ENCODE results near the gene HOXD12.

The HOXD12 gene

GRCh38 chr2:176105078-176105729, 5.6 kb downstream of the HOXD12 start:
- Histone ChIP-seq H3K4me2 (ENCODE audit: low read length) (no peak overlapping the region), H3K36me3 (ENCODE audit: insufficient read depth, low read length) (no peaks in the 10 kb centered on the region), H3K27me3 (ENCODE audit: insufficient read depth, low read length) (no peaks in the 10 kb centered on the region), H3K79me2 (ENCODE audit: insufficient read depth, low read length) (no peaks in the 10 kb centered on the region), H3K9ac (ENCODE audit: low read length) (no peak overlapping the region), H3K27ac (ENCODE audit: low read depth, low read length, poor library complexity, severe bottlenecking) (no peak overlapping the region), H4K20me1 (ENCODE audit: insufficient read depth, low read length) (no peaks in the 10 kb centered on the region), H3F3A (ENCODE audit: insufficient read depth, low read length) (no peaks in the 10 kb centered on the region), H3K4me1 (ENCODE audit: insufficient read depth, low read length, severe bottlenecking) (peaks cover 5% of the 10 kb centered on the region), H3K9me2 (ENCODE audit: low read depth, low read length) (no peaks in the 10 kb centered on the region), H3K9me3 (ENCODE audit: low read length) (no peaks in the 10 kb centered on the region), H2AFZ (ENCODE audit: low read length) (no peak overlapping the region), H3K4me3 (ENCODE audit: low read depth, low read length, poor library complexity, severe bottlenecking) (no peak overlapping the region)
- TF ChIP-seq, protein P1, sequence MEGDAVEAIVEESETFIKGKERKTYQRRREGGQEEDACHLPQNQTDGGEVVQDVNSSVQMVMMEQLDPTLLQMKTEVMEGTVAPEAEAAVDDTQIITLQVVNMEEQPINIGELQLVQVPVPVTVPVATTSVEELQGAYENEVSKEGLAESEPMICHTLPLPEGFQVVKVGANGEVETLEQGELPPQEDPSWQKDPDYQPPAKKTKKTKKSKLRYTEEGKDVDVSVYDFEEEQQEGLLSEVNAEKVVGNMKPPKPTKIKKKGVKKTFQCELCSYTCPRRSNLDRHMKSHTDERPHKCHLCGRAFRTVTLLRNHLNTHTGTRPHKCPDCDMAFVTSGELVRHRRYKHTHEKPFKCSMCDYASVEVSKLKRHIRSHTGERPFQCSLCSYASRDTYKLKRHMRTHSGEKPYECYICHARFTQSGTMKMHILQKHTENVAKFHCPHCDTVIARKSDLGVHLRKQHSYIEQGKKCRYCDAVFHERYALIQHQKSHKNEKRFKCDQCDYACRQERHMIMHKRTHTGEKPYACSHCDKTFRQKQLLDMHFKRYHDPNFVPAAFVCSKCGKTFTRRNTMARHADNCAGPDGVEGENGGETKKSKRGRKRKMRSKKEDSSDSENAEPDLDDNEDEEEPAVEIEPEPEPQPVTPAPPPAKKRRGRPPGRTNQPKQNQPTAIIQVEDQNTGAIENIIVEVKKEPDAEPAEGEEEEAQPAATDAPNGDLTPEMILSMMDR (IDR thresholded peaks at IDR 0.05; ENCODE audit: low read length) = no peak
- no peak for TF ChIP-seq EZH2 (IDR thresholded peaks at IDR 0.05; ENCODE audit: borderline replicate concordance, low read length)

GRCh38 chr2:176105730-176106580, 6.4 kb downstream of the HOXD12 start:
- no peaks in the 10 kb centered on the region for H3F3A ChIP-seq (ENCODE audit: insufficient read depth, low read length)
- H3K79me2 ChIP-seq (ENCODE audit: insufficient read depth, low read length) = no peaks in the 10 kb centered on the region
- H3K4me2 ChIP-seq (ENCODE audit: low read length) = peak overlapping the region; percentile 34; the same call in 1 of the 2 replicates
- no peaks in the 10 kb centered on the region for H3K36me3 ChIP-seq (ENCODE audit: insufficient read depth, low read length)
- TF ChIP-seq, protein P1 (IDR thresholded peaks at IDR 0.05; ENCODE audit: low read length) = no peak
- TF ChIP-seq EZH2 (IDR thresholded peaks at IDR 0.05; ENCODE audit: borderline replicate concordance, low read length) = no peak
- no peak overlapping the region for H3K9ac ChIP-seq (ENCODE audit: low read length)
- peak overlapping the region; percentile 13 for H3K4me3 ChIP-seq (ENCODE audit: low read depth, low read length, poor library complexity, severe bottlenecking)
- no peak overlapping the region for H2AFZ ChIP-seq (ENCODE audit: low read length)
- H3K27ac ChIP-seq (ENCODE audit: low read depth, low read length, poor library complexity, severe bottlenecking) = no peak overlapping the region
- H4K20me1 ChIP-seq (ENCODE audit: insufficient read depth, low read length) = no peaks in the 10 kb centered on the region
- H3K9me3 ChIP-seq (ENCODE audit: low read length) = no peaks in the 10 kb centered on the region
- H3K27me3 ChIP-seq (ENCODE audit: insufficient read depth, low read length) = no peaks in the 10 kb centered on the region
- no peaks in the 10 kb centered on the region for H3K9me2 ChIP-seq (ENCODE audit: low read depth, low read length)
- peaks cover 5% of the 10 kb centered on the region for H3K4me1 ChIP-seq (ENCODE audit: insufficient read depth, low read length, severe bottlenecking)

DNA sequence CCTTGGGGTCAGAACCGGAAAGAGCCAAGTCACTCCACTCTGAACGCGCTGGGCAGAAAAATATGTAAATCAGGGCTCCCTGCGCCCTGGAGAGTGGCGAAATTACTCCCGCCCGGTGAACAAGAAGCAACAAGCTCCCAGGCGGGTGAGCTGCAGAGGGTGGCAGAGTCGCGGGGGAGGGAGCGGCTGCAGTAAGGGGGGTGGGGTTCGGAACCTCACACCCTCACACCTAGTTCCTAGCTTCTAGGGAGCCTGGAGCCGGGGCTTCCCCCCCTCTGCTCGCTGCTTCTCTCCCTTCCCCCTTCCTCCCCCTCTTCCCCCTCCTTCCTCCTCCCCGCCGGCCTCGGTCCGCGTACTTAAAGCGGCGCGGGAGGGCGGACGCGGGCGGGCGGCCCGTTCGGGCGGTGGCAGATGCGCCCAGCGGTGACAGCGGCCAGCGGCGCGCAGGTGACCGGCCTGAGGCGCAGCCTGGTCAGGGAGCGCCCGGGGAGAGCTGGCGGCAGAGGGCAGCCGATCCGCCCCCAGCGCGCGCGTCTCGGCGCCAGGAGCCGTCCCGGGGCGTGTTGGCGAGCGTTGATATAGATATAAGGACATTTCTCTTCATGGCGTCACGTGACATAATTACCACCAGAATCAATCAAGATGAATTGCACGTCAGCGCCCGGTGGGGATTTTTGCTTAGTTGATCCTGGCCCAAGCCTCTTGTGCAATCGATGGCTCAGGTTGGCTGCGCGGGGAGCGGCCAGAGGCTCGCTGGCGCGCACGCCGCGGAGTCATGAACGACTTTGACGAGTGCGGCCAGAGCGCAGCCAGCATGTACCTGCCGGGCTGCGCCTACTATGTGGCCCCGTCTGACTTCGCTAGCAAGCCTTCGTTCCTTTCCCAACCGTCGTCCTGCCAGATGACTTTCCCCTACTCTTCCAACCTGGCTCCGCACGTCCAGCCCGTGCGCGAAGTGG, 7.3 kb downstream of the HOXD12 start, which contains the start of gene HOXD11:
HOXD11 (plus strand) TSS at position 700 of the 959 bp plus-strand sequence; CDS start at position 776, 76 bp downstream.
- H3F3A ChIP-seq (ENCODE audit: insufficient read depth, low read length) = no peaks in the 10 kb centered on the region
- no peak within 1 kb of the TSS for H3K9ac ChIP-seq (ENCODE audit: low read length)
- H3K79me2 ChIP-seq (ENCODE audit: insufficient read depth, low read length) = no peaks in the 10 kb centered on the region
- no peak within 1 kb of the TSS for H3K27ac ChIP-seq (ENCODE audit: low read depth, low read length, poor library complexity, severe bottlenecking)
- no peaks in the 10 kb centered on the region for H3K27me3 ChIP-seq (ENCODE audit: insufficient read depth, low read length)
- H3K9me2 ChIP-seq (ENCODE audit: low read depth, low read length) = no peaks in the 10 kb centered on the region
- H3K4me2 ChIP-seq (ENCODE audit: low read length) = peak within 1 kb of the TSS; percentile 34; the same call in 1 of the 2 replicates
- H3K4me3 ChIP-seq (ENCODE audit: low read depth, low read length, poor library complexity, severe bottlenecking) = peak within 1 kb of the TSS; percentile 13
- no peak for TF ChIP-seq EZH2 (IDR thresholded peaks at IDR 0.05; ENCODE audit: borderline replicate concordance, low read length)
- TF ChIP-seq, protein P1 (IDR thresholded peaks at IDR 0.05; ENCODE audit: low read length) = no peak
- H4K20me1 ChIP-seq (ENCODE audit: insufficient read depth, low read length) = no peaks in the 10 kb centered on the region
- H2AFZ ChIP-seq (ENCODE audit: low read length) = no peak within 1 kb of the TSS
- H3K36me3 ChIP-seq (ENCODE audit: insufficient read depth, low read length) = no peaks in the 10 kb centered on the region
- H3K9me3 ChIP-seq (ENCODE audit: low read length) = no peaks in the 10 kb centered on the region
- H3K4me1 ChIP-seq (ENCODE audit: insufficient read depth, low read length, severe bottlenecking) = peaks cover 5% of the 10 kb centered on the region
